ENCODE data around the gene CCER1.

Gene CCER1

GRCh38 chr12:90916516-90916915, 38.5 kb downstream of the CCER1 start:
- DNase-seq, result no peak

- no peak for DNase-seq
Observed at GRCh38 chr12:90915353-90915752, 39.6 kb downstream of the CCER1 start.

GRCh38 chr12:90910958-90911357, 44.0 kb downstream of the CCER1 start:
- DNase-seq, result no peak

GRCh38 chr12:90909069-90909770, 45.8 kb downstream of the CCER1 start:
- DNase-seq, result peak; percentile 40

GRCh38 chr12:90908465-90908864, 46.5 kb downstream of the CCER1 start:
- no peak for DNase-seq

GRCh38 chr12:90905691-90906370, 49.1 kb downstream of the CCER1 start:
- DNase-seq, result no peak

GRCh38 chr12:90902596-90902995, 52.4 kb downstream of the CCER1 start:
- no peak for DNase-seq
